Measurements from ENCODE around the gene DLL3.
"Not testable (repeated sequence)": the region's sequence is repeated elsewhere in the genome, so short reads cannot be mapped to it uniquely, and the experiment has no call there.

DNA sequence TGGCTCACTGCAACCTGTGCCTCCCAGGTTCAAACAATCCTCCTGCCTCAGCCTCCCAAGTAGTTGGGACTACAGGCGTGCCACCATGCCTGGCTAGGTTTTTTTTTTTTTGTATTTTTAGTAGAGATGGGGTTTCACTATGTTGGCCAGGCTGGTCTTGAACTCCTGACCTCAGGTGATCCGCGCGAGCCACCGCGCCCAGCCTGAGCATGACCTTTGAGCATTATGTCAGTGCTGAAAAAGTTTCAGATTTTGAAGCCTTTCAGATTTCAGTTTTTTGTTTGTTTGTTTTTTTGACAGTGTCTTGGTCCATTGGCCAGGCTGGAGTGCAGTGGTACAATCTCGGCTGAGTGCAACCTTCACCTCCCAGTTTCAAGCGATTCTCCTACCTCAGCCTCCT, 47.5 kb upstream of the DLL3 start:
- TF ChIP-seq EZH2 (IDR thresholded peaks at IDR 0.05); POLR2AphosphoS5 (IDR thresholded peaks at IDR 0.05; ENCODE audit: borderline replicate concordance, low read depth, low read length): not testable (repeated sequence)

Measured in SK-N-MC (cell line).